Epithelial cell of prostate (primary cell): ENCODE results near the gene TPK1.
"Not testable (repeated sequence)": the region's sequence is repeated elsewhere in the genome, so short reads cannot be mapped to it uniquely, and the experiment has no call there.

Source experiments
- DNase-seq: peaks from one replicate; pipeline ENCODE4 v3.0.0-alpha.2; 2011; ENCODE audit warnings: low read depth, low spot score
- H3K27ac ChIP-seq: fragments of 450-650 bp; 2 replicates; pipeline ENCODE4 v1.5.1; 2017; ENCODE audit warnings: mild to moderate bottlenecking

Gene TPK1

GRCh38 chr7:144438759-144439158 lies 397.1 kb downstream of the TPK1 start:
- DNase-seq: no peak
- H3K27ac ChIP-seq: no peak overlapping the region

- DNase-seq: peak; percentile 37
- H3K27ac ChIP-seq: no peak overlapping the region
Observed at GRCh38 chr7:144437370-144438191, 398.3 kb downstream of the TPK1 start.

GRCh38 chr7:144436500-144436899 lies 399.4 kb downstream of the TPK1 start:
- no peak for DNase-seq
- H3K27ac ChIP-seq: no peak overlapping the region

DNA sequence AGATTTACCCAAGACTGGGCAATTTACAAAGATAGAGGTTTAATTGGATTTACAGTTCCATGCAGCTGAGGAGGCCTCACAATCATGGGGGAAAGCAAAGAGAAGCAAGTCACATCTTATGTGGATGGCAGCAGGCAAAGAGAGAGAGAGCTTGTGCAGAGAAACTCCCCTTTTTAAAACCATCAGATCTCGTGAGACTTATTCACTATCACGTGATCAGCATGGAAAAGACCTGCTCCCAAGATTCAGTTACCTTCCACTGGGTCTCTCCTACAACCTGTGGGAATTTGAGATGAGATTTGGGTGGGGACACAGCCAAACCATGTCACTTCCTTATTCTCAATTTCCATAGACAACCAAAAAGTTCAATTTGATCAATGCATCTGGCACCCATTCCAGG lies 407.4 kb downstream of the TPK1 start:
- no peak overlapping the region for H3K27ac ChIP-seq
- no peak for DNase-seq

- not testable (repeated sequence) for DNase-seq, H3K27ac ChIP-seq
Observed at GRCh38 chr7:144427539-144427938, 408.3 kb downstream of the TPK1 start.

GRCh38 chr7:144418931-144419330 lies 416.9 kb downstream of the TPK1 start:
- not testable (repeated sequence) for DNase-seq
- peak overlapping the region; percentile 16 for H3K27ac ChIP-seq

GRCh38 chr7:144416341-144416740 lies 419.5 kb downstream of the TPK1 start:
- H3K27ac ChIP-seq: peak overlapping the region; percentile 58
- peak; percentile 64 for DNase-seq

- peak overlapping the region; percentile 58 for H3K27ac ChIP-seq
- no peak for DNase-seq
Observed at GRCh38 chr7:144415858-144416257, 420.0 kb downstream of the TPK1 start.

- DNase-seq: no peak
- H3K27ac ChIP-seq: no peak overlapping the region
Observed at GRCh38 chr7:144414815-144415214, 421.0 kb downstream of the TPK1 start.

GRCh38 chr7:144410441-144410840 lies 425.4 kb downstream of the TPK1 start:
- DNase-seq: no peak
- H3K27ac ChIP-seq: no peak overlapping the region

DNA sequence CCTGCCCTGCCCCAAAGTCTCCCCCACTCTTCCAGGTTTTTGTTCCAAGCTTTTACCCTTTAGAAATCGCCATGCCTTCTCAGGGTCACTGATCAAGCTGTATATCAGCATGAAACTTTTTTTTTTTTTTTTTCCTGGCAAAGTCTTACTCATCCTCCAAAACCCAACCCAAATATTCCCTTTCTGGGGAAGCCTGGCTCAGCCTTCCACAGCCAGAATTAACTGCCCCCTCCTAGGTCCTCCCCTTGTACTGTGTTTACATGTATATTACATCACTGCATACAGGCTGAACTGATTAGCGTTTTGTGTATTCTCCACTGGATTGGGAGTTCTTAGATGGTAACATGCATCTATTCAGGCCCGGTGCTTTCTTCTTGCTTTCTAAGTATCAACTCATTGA lies 427.7 kb downstream of the TPK1 start:
- DNase-seq: no peak
- peak overlapping the region; percentile 86 for H3K27ac ChIP-seq

GRCh38 chr7:144407266-144407931 lies 428.5 kb downstream of the TPK1 start:
- DNase-seq: no peak
- peak overlapping the region; percentile 86 for H3K27ac ChIP-seq

- DNase-seq: no peak
- no peak overlapping the region for H3K27ac ChIP-seq
Observed at GRCh38 chr7:144404946-144405345, 430.9 kb downstream of the TPK1 start.

DNA sequence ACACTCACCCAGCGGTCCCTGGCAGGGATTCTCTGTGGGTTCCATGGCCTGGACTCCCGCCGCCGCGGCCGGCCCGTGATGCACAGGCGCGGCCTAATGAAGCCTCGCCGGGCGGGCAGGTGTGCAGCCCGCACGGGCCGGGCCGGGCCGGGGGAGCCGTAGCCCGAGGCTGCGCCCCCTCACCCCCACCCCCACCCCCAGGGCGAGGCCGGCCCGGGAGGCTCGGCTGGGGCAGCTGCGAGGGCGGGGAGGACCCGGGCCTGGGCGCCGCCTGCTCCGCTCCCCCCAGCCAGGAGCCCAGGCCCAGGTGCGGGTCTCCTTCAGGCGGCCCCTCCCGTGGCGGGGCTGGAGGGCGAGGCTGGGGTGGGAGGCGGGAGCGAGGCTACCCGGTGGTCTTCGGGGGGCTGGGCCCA lies 432.2 kb downstream of the TPK1 start, which contains the start of gene NOBOX:
Gene NOBOX, minus strand, starts transcription at position 45 of the 413 bp plus-strand sequence.
- DNase-seq: no peak
- H3K27ac ChIP-seq: no peak within 1 kb of the TSS

DNA sequence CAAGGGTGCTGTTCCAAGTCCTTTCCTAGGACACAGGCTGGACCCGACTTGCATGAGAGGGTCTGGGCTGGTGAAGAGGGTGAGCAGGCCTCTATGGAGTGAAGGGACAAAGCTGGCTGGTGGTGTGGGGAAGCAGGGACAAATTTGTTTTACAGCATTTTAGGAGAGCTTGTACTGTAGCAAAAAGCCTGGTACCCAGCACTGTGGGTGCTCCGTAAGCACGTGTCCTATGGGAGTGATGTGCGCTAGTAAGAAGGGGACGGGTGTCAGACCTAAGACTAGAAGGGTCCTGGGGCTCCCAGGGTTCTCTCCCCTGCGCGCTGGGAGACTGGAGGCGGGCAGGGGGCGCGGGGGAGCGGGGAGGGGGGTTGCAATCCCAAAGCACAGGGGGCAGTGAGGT lies 432.8 kb downstream of the TPK1 start:
- no peak overlapping the region for H3K27ac ChIP-seq
- no peak for DNase-seq
